NT2/D1 (cell line): ENCODE results near the gene MLLT3.

Source experiments
- DNase-seq: peaks from one replicate; pipeline ENCODE4 v3.0.0-alpha.2; 2011; ENCODE audit warnings: low read depth, low spot score
- H3K27me3 ChIP-seq: 2 replicates; pipeline ENCODE4 v1.6.0; 2011; ENCODE audit warnings: mild to moderate bottlenecking; ENCODE audit not compliant: insufficient read length, insufficient read depth
- H3K36me3 ChIP-seq: 2 replicates; pipeline ENCODE4 v1.6.1; 2011; ENCODE audit warnings: mild to moderate bottlenecking, low read length, mixed read lengths; ENCODE audit not compliant: insufficient read depth, insufficient read length
- H3K4me1 ChIP-seq: 2 replicates; pipeline ENCODE4 v1.5.1; 2011; ENCODE audit not compliant: insufficient read depth, insufficient read length
- H3K4me3 ChIP-seq: 2 replicates; pipeline ENCODE4 v1.5.1; 2011; ENCODE audit warnings: low read depth; ENCODE audit not compliant: insufficient read length
- H3K9ac ChIP-seq: 2 replicates; pipeline ENCODE4 v1.6.0; 2011; ENCODE audit warnings: low read depth; ENCODE audit not compliant: insufficient read length
- H3K9me3 ChIP-seq: 2 replicates; pipeline ENCODE4 v1.5.1; 2011; ENCODE audit warnings: mild to moderate bottlenecking, low read length; ENCODE audit not compliant: insufficient read depth
- SUZ12 ChIP-seq: IDR thresholded peaks from 2 replicates; pipeline ENCODE4 v1.6.1; 2011; ENCODE audit not compliant: insufficient read length, insufficient read depth; ENCODE audit errors: extremely low read depth
- YY1 ChIP-seq: IDR thresholded peaks from 2 replicates; pipeline ENCODE4 v1.6.1; 2011; ENCODE audit not compliant: insufficient read length, insufficient read depth
- ZNF274 ChIP-seq: IDR thresholded peaks from 2 replicates; pipeline ENCODE4 v1.6.1; 2011; ENCODE audit warnings: mild to moderate bottlenecking, low read depth, low read length

Gene MLLT3

GRCh38 chr9:20622330-20623020, at the start of gene MLLT3:
Gene MLLT3, minus strand, starts transcription at chr9:20622499.
- Histone ChIP-seq H3K4me3 (peak within 1 kb of the TSS; percentile 66), H3K9ac (peak within 1 kb of the TSS; percentile 70), H3K9me3 (no peaks in the 10 kb centered on the region), H3K36me3 (no peaks in the 10 kb centered on the region), H3K4me1 (peaks cover 7% of the 10 kb centered on the region), H3K27me3 (peaks cover 61% of the 10 kb centered on the region)
- DNase-seq = peak; percentile 85
- no peak for TF ChIP-seq YY1
- TF ChIP-seq SUZ12 = no peak
- TF ChIP-seq ZNF274 = no peak

- H3K4me3 ChIP-seq = no peak overlapping the region
- peaks cover 4% of the 10 kb centered on the region for H3K36me3 ChIP-seq
- no peaks in the 10 kb centered on the region for H3K9me3 ChIP-seq
- H3K4me1 ChIP-seq = no peaks in the 10 kb centered on the region
- no peak overlapping the region for H3K9ac ChIP-seq
- TF ChIP-seq SUZ12 = no peak
- TF ChIP-seq ZNF274 = no peak
- TF ChIP-seq YY1 = no peak
- DNase-seq = no peak
- no peaks in the 10 kb centered on the region for H3K27me3 ChIP-seq
Measured at GRCh38 chr9:20671635-20672034, 49.3 kb upstream of the MLLT3 start.

- TF ChIP-seq ZNF274 (no peak), SUZ12 (no peak), YY1 (no peak)
- no peak for DNase-seq
- H3K9me3 ChIP-seq = no peaks in the 10 kb centered on the region
- H3K9ac ChIP-seq = no peak overlapping the region
- no peaks in the 10 kb centered on the region for H3K27me3 ChIP-seq
- H3K4me1 ChIP-seq = no peaks in the 10 kb centered on the region
- peaks cover 4% of the 10 kb centered on the region for H3K36me3 ChIP-seq
- no peak overlapping the region for H3K4me3 ChIP-seq
Measured at GRCh38 chr9:20670395-20670794, 48.1 kb upstream of the MLLT3 start.

GRCh38 chr9:20664501-20664900, 42.2 kb upstream of the MLLT3 start:
- no peak overlapping the region for H3K4me3 ChIP-seq
- no peaks in the 10 kb centered on the region for H3K4me1 ChIP-seq
- no peak overlapping the region for H3K9ac ChIP-seq
- H3K36me3 ChIP-seq = peaks cover 4% of the 10 kb centered on the region
- DNase-seq = peak; percentile 27
- no peak for TF ChIP-seq ZNF274
- no peak for TF ChIP-seq SUZ12
- no peak for TF ChIP-seq YY1
- H3K9me3 ChIP-seq = no peaks in the 10 kb centered on the region
- H3K27me3 ChIP-seq = no peaks in the 10 kb centered on the region

- Histone ChIP-seq H3K27me3 (no peaks in the 10 kb centered on the region), H3K36me3 (peaks cover 4% of the 10 kb centered on the region), H3K9ac (no peak overlapping the region), H3K4me3 (no peak overlapping the region), H3K4me1 (no peaks in the 10 kb centered on the region), H3K9me3 (no peaks in the 10 kb centered on the region)
- TF ChIP-seq ZNF274 (no peak), SUZ12 (no peak), YY1 (no peak)
- DNase-seq = no peak
Measured at GRCh38 chr9:20663133-20663532, 40.8 kb upstream of the MLLT3 start.

- no peak for TF ChIP-seq SUZ12
- peak; percentile 27; the same call in 1 of the 2 replicates for TF ChIP-seq ZNF274
- no peak for TF ChIP-seq YY1
- no peak for DNase-seq
Measured at GRCh38 chr9:20662156-20662555, 39.9 kb upstream of the MLLT3 start.

GRCh38 chr9:20659474-20659967, 37.2 kb upstream of the MLLT3 start:
- Histone ChIP-seq H3K9me3 (peaks cover 4% of the 10 kb centered on the region; the same call in 1 of the 2 replicates), H3K4me1 (no peaks in the 10 kb centered on the region), H3K9ac (no peak overlapping the region), H3K36me3 (peaks cover 4% of the 10 kb centered on the region), H3K27me3 (no peaks in the 10 kb centered on the region), H3K4me3 (peak overlapping the region; percentile 1)
- DNase-seq = no peak
- TF ChIP-seq SUZ12 = no peak

More at GRCh38 chr9:20662156-20662555, 39.9 kb upstream of the MLLT3 start:
- no peak overlapping the region for H3K4me3 ChIP-seq
- no peak overlapping the region for H3K9ac ChIP-seq
- H3K36me3 ChIP-seq = peaks cover 4% of the 10 kb centered on the region
- no peaks in the 10 kb centered on the region for H3K27me3 ChIP-seq
- H3K9me3 ChIP-seq = no peaks in the 10 kb centered on the region
- H3K4me1 ChIP-seq = no peaks in the 10 kb centered on the region
